ENCODE results near the gene EFCAB3.
"Not testable (repeated sequence)": the region's sequence is repeated elsewhere in the genome, so short reads cannot be mapped to it uniquely, and the experiment has no call there.

DNA sequence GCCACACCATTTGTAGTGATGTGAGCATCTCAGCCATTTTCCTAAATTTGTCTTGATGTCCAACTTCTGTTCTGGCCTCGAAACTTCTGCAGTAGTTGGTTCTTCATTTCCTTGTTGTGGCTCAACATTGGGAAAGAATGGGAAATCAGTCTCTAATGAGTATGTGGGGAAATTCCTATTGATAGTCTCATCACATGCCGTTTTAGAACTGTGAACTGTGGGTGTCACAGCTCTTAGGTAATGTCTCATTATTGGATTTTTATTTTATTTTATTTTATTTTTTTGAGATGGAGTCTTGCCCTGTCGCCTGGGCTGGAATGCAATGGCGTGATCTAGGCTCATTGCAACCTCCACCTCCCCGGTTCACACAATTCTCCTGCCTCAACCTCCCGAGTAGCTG lies 60.8 kb downstream of the EFCAB3 start:
- TF ChIP-seq POLR2A (IDR thresholded peaks at IDR 0.05; ENCODE audit: borderline replicate concordance, extremely low read depth, insufficient read depth, insufficient read length); CTCF (IDR thresholded peaks at IDR 0.05 in 2 of 3, conservative IDR thresholded peaks at IDR 0.05 in 1 of 3; ENCODE audit: borderline replicate concordance in 1 of 3, insufficient read depth in 1 of 3, low read depth in 2 of 3, low read length in 2 of 3); REST (IDR thresholded peaks at IDR 0.05; ENCODE audit: low read depth); FOSL1 (IDR thresholded peaks at IDR 0.05; ENCODE audit: low read depth); EZH2 (IDR thresholded peaks at IDR 0.05); CEBPB (IDR thresholded peaks at IDR 0.05; ENCODE audit: low read depth); POLR2AphosphoS5 (IDR thresholded peaks at IDR 0.05; ENCODE audit: low read depth, low read length); MAX (IDR thresholded peaks at IDR 0.05); TCF7L2 (IDR thresholded peaks at IDR 0.05; ENCODE audit: borderline replicate concordance, extremely low read depth, insufficient read depth, insufficient read length); YY1 (IDR thresholded peaks at IDR 0.05; ENCODE audit: extremely low read depth, insufficient replicate concordance, low read depth, low read length); ZBTB33 (IDR thresholded peaks at IDR 0.05; ENCODE audit: extremely low read depth, insufficient replicate concordance, low read length); SRF (IDR thresholded peaks at IDR 0.05; ENCODE audit: low read depth): not testable (repeated sequence)
- TF ChIP-seq, protein P1, sequence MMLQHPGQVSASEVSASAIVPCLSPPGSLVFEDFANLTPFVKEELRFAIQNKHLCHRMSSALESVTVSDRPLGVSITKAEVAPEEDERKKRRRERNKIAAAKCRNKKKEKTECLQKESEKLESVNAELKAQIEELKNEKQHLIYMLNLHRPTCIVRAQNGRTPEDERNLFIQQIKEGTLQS (IDR thresholded peaks at IDR 0.05) = not testable (repeated sequence)
